Gastroesophageal sphincter (tissue), 4 donors: Measurements from ENCODE around the gene AGAP3. TPM values are rescaled to one million over a fixed set of nuclear protein-coding genes. Genes with fewer than 3 reads are reported as not detected.

Experiments
- ATAC-seq: fragments of 150-250 bp; one replicate; pipeline ENCODE4 v1.9.1; 2016; ENCODE audit warnings: mild to moderate bottlenecking, moderate library complexity
- H3K27ac ChIP-seq, 4 donors: fragments of 200-600 bp; sonication (generic) in 3 of 4; 1 replicate in 3 of 4; 2 replicates in 1 of 4; pipeline ENCODE4 v1.5.1; 2016 to 2019
- H3K27me3 ChIP-seq: fragments of 200-600 bp; sonication (generic); one replicate; pipeline ENCODE4 v1.5.1; 2019
- H3K36me3 ChIP-seq, 2 donors: fragments of 200-600 bp; sonication (generic); one replicate each; pipeline ENCODE4 v1.5.1; 2019; ENCODE audit warnings: control low read depth in 1 of 2
- H3K4me1 ChIP-seq, 3 donors: fragments of 200-600 bp; sonication (generic); 1 replicate in 2 of 3; 2 replicates in 1 of 3; pipeline ENCODE4 v1.5.1; 2016 to 2019; ENCODE audit warnings: control low read depth in 2 of 3
- H3K4me3 ChIP-seq, 2 donors: fragments of 200-600 bp; sonication (generic); one replicate each; pipeline ENCODE4 v1.5.1; 2019; ENCODE audit warnings: mild to moderate bottlenecking in 1 of 2, moderate library complexity in 1 of 2
- H3K9me3 ChIP-seq, 3 donors: fragments of 200-600 bp; sonication (generic); one replicate each; pipeline ENCODE4 v1.5.1; 2017 to 2019; ENCODE audit warnings: control low read depth in 2 of 3
- EP300 ChIP-seq: sonication (generic); formaldehyde crosslinking; IDR thresholded peaks from one replicate; pipeline ENCODE4 v1.6.1; 2017; ENCODE audit warnings: antibody characterized with exemption, mild to moderate bottlenecking
- POLR2A ChIP-seq, 2 donors: fragments of 450-650 bp; IDR thresholded peaks; one replicate each; pipeline ENCODE4 v1.6.1; 2017; ENCODE audit warnings: antibody characterized with exemption in 2 of 2, mild to moderate bottlenecking in 2 of 2, moderate library complexity in 1 of 2
- POLR2AphosphoS5 ChIP-seq: sonication (generic); formaldehyde crosslinking; IDR thresholded peaks from one replicate; pipeline ENCODE4 v1.6.1; 2017; ENCODE audit warnings: antibody characterized with exemption
- WGBS, 2 donors: methylation state at CpG; one replicate each; pipeline ENCODE4 v1.1.5; 2018; ENCODE audit warnings: low coverage in 1 of 2; 5-methylcytosine and 5-hydroxymethylcytosine counted together
- total RNA-seq, 4 donors: library from RNA; depleted of rRNA; stranded (reverse); fragments of >200 nt; gene quantifications; one replicate each; pipeline ENCODE4 v1.1.0, GENCODE V29; 2016
- TF ChIP-seq, protein P1 (sequence below), 4 experiments: fragments of 200-600 bp in 2 of 4; fragments of 450-650 bp in 2 of 4; sonication (generic) in 1 of 4; IDR thresholded peaks; one replicate each; pipeline ENCODE4 v1.5.1; 2017 to 2019; ENCODE audit warnings: antibody characterized with exemption in 4 of 4, mild to moderate bottlenecking in 2 of 4, moderate library complexity in 2 of 4

AGAP3 gene
- total RNA-seq, 4 donors from 2014 or later: 36.3 to 68.2 (median 55.7) TPM

DNA sequence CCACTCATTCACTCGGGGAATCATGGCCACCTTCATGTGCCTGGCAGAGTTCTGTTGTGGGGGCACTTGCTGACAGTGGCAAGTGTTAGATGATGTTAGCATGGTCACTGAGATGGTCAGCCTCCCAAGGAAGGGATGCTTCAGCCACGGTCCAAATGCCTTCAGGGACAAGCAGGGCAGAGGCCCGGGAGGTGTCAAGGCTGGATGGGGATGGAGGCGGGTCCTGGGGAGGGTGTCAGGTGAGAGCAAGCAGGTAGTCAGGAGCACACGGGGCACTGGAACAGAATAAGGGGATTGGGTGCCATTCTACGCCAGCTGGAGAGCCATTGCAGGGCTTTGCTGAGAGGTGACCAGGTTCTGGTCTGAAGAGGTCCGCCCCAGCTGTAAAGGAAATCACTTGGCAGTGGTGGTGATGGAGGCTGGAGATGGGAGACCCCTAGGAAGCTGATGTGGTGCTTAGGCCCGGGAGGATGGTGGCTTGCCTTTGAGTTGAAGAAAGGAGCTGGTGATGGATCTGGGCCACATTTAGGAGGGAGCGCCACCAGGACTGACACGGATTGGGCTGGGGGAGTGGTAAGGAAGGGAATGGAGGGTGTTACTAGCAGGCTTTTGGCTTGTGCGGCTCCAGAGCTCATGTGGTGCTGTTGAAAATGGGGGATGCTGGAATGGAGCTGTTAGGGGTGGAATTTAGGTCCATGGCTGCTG lies 24.1 kb downstream of the AGAP3 start:
- TF ChIP-seq POLR2AphosphoS5 (no peak), POLR2A (IDR thresholded peaks at IDR 0.05) (no peak), EP300 (no peak)
- TF ChIP-seq, protein P1, sequence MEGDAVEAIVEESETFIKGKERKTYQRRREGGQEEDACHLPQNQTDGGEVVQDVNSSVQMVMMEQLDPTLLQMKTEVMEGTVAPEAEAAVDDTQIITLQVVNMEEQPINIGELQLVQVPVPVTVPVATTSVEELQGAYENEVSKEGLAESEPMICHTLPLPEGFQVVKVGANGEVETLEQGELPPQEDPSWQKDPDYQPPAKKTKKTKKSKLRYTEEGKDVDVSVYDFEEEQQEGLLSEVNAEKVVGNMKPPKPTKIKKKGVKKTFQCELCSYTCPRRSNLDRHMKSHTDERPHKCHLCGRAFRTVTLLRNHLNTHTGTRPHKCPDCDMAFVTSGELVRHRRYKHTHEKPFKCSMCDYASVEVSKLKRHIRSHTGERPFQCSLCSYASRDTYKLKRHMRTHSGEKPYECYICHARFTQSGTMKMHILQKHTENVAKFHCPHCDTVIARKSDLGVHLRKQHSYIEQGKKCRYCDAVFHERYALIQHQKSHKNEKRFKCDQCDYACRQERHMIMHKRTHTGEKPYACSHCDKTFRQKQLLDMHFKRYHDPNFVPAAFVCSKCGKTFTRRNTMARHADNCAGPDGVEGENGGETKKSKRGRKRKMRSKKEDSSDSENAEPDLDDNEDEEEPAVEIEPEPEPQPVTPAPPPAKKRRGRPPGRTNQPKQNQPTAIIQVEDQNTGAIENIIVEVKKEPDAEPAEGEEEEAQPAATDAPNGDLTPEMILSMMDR (IDR thresholded peaks at IDR 0.05): no peak
- ATAC-seq: no peak
- Histone ChIP-seq H3K9me3 (no peaks in the 10 kb centered on the region), H3K4me3 (no peak overlapping the region), H3K27me3 (no peaks in the 10 kb centered on the region), H3K27ac (peak overlapping the region in 3 of 4 donors; percentile 11 to 57 (median 28)), H3K36me3 (peaks cover 0 to 6% of the 10 kb centered on the region in 2 donors), H3K4me1 (peaks cover 0 to 45% (median 9%) of the 10 kb centered on the region in 3 donors)
- WGBS, 2 donors: 61 to 65% methylated on average over 6 to 10 of the region's 11 CpGs

DNA sequence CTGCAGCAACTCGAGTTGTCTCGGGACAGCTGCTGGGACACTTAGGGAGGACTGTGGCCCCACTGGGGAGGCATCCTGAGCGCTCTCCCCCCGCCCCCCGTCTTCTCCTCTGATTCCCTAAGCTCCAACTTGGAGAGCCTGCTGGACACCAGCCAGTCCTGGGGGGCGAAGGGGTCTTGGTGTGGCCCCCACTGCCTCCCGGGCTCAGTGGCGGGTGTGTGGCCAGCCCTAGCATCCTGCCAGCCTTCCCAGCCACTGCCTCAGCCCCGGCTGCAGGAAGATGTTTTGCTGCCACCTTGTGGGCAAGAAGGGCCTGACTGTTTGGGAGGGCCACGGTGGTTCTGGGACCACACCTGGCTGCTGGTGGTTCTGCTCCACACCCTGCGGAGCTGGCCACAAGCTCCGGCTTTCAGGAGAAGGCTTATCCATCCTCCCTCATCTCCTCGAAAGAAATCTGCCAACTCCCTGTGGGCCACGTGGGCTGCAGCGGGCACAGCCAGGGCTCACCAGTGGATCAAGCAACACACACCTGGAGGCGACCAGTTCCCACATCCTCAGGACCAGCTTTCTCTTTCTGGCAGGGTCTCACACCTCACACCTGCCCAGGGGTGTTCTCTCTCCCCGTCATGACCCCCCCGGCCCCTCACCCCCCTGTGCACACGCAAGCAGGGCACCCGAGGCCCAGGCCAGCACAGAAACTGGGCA lies 24.8 kb downstream of the AGAP3 start:
- Histone ChIP-seq H3K27ac (peak overlapping the region in 3 of 4 donors; percentile 6 to 57 (median 11)), H3K36me3 (peaks cover 0 to 6% of the 10 kb centered on the region in 2 donors), H3K27me3 (no peaks in the 10 kb centered on the region), H3K9me3 (no peaks in the 10 kb centered on the region), H3K4me1 (peaks cover 0 to 52% (median 15%) of the 10 kb centered on the region in 3 donors), H3K4me3 (no peak overlapping the region)
- WGBS, 2 donors: 25% methylated on average over 2 of the region's 20 CpGs; no CpG with 5 or more reads in 1 of the 2 donors
- ATAC-seq: peak; percentile 69
- TF ChIP-seq POLR2A (IDR thresholded peaks at IDR 0.05): no peak
- peak; percentile 18 for TF ChIP-seq POLR2AphosphoS5
- no peak for TF ChIP-seq EP300
- TF ChIP-seq, protein P1 (IDR thresholded peaks at IDR 0.05): peak in 3 of 4 experiments; percentile 88 to 94 (median 90)

DNA sequence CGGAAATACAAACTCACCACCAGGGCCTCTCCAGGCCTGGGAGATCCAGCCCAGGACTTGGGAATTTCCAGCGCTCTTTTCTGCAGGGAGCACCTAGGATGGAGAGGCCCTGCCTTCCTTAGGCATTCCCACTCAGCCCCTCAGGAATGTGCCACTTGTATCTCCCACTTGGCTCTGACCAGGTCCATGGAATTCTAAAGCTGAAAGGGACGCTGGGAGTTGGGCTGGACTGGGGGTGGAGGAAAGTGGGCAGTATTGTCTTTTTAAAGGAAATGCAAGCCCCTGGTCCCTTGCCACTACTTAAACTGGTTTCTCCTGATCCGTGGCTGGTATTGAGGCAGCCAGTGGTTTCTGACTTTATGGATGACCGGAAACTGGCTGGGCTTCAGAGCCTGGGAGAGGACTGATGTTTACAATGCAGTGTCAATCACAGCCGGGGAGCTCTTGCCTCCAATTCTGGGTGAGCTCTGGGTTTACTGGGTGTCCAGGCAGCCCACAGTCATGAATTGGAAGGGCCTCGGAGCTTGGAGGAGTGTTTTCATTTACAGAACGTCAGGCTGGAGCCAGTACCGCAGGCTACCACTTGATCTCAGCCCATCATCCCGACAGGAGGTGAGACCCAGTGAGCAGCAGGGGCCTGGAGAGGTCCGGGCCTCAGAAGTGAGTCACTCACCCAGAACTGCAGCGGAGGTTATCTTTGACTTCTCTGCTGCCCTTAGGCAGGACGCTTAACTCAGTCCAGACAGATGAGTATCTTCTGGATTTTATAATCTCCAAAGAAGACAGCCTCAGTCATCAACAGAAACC lies 27.3 kb downstream of the AGAP3 start:
- WGBS, 2 donors: 59% methylated on average over 5 of the region's 13 CpGs; no CpG with 5 or more reads in 1 of the 2 donors
- no peak for ATAC-seq
- Histone ChIP-seq H3K4me1 (peaks cover 0 to 56% (median 16%) of the 10 kb centered on the region in 3 donors), H3K36me3 (peaks cover 0 to 16% of the 10 kb centered on the region in 2 donors), H3K4me3 (no peak overlapping the region), H3K27ac (no peak overlapping the region), H3K27me3 (no peaks in the 10 kb centered on the region), H3K9me3 (no peaks in the 10 kb centered on the region)
- TF ChIP-seq, protein P1 (IDR thresholded peaks at IDR 0.05): no peak
- no peak for TF ChIP-seq EP300
- TF ChIP-seq POLR2AphosphoS5: no peak
- no peak for TF ChIP-seq POLR2A (IDR thresholded peaks at IDR 0.05)

DNA sequence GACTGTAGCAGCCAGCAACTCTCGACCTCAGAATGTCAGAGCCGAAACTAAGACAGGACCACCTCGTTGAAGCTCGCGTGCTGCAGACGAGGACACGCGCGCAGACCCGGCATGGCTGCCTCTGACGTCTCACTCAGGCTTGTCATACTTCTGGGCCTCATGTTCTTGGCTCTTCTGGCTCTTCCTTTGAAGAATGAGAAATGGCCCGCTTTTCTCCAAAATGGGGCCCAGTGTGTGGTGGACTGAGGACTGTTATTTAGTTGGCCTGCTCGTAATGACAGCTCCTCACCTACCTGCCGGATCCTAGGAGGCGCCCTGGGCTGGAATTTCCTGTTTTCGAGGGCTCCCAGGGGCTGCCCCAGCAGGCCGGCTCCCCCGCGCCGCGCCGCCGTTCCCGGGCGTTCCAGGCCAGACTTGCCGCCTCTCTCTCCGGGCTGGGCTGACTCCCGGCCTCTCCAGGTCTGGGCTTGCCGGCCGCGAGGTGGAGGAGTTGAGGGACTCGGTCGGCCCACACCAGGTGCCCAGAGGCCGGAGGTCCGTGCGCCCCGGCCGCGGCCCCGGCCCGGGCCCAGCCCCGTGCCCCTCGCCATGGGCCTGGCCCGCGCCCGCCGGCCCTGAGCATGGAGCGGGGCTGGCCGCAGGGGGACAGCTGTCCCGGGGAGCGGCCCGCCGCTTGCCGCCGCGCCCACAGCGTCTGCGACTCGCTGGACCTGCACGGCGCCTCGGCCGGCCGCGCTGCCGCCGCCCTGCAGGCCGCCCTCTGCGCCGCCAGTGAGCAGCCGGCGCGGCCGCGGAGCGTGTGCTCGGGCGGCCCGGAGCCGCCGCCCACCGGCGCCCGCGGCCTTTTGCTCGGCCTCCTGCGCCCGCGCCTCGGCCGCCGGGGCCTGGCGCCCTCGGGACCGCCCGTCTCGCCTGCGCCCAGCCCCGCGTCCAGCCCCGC lies 28.1 kb downstream of the AGAP3 start:
- peaks cover 0 to 25% of the 10 kb centered on the region in 2 donors for H3K36me3 ChIP-seq
- no peak overlapping the region for H3K27ac ChIP-seq
- H3K4me1 ChIP-seq: peaks cover 0 to 54% (median 16%) of the 10 kb centered on the region in 3 donors
- TF ChIP-seq, protein P1 (IDR thresholded peaks at IDR 0.05): no peak
- TF ChIP-seq POLR2AphosphoS5 (no peak), EP300 (no peak), POLR2A (IDR thresholded peaks at IDR 0.05) (no peak)
- 80% methylated on average over 2 of the region's 101 CpGs; no CpG with 5 or more reads in 1 of the 2 donors for WGBS, 2 donors
- H3K9me3 ChIP-seq: no peaks in the 10 kb centered on the region
- peak overlapping the region in 1 of 2 donors; percentile 40 for H3K4me3 ChIP-seq
- no peaks in the 10 kb centered on the region for H3K27me3 ChIP-seq
- peak; percentile 2 for ATAC-seq
